CD4-positive, alpha-beta T cell treated with Interleukin-6 at 100 ng/mL for 8 hours (primary cell): Measurements from ENCODE around the gene POTEM.
"Not testable (repeated sequence)": the region's sequence is repeated elsewhere in the genome, so short reads cannot be mapped to it uniquely, and the experiment has no call there.

Experiments used
- DNase-seq: peaks from one replicate; pipeline ENCODE4 v3.0.0-alpha.2; 2020; ENCODE audit warnings: mixed read lengths, low spot score

The POTEM gene

GRCh38 chr14:18967134-18967533, at the start of gene POTEM:
Gene POTEM, plus strand, starts transcription at chr14:18967434. Its CDS starts 52 bp downstream, at chr14:18967486.
- DNase-seq: not testable (repeated sequence)

GRCh38 chr14:18918345-18918744, 48.9 kb upstream of the POTEM start:
- not testable (repeated sequence) for DNase-seq

GRCh38 chr14:18920052-18920451, 47.2 kb upstream of the POTEM start:
- not testable (repeated sequence) for DNase-seq

GRCh38 chr14:18921055-18921701, 46.1 kb upstream of the POTEM start:
- DNase-seq: not testable (repeated sequence)

GRCh38 chr14:18936848-18937247, 30.4 kb upstream of the POTEM start:
- DNase-seq: not testable (repeated sequence)

- DNase-seq: not testable (repeated sequence)
Observed at GRCh38 chr14:18938733-18939132, 28.5 kb upstream of the POTEM start.

GRCh38 chr14:18949939-18950338, 17.3 kb upstream of the POTEM start:
- DNase-seq: not testable (repeated sequence)

- DNase-seq: not testable (repeated sequence)
Observed at GRCh38 chr14:18953085-18953484, 14.1 kb upstream of the POTEM start.

GRCh38 chr14:18955816-18956215, 11.4 kb upstream of the POTEM start:
- not testable (repeated sequence) for DNase-seq

- DNase-seq: not testable (repeated sequence)
Observed at GRCh38 chr14:18961576-18961975, 5.7 kb upstream of the POTEM start.

GRCh38 chr14:18962143-18962542, 5.1 kb upstream of the POTEM start:
- not testable (repeated sequence) for DNase-seq

- not testable (repeated sequence) for DNase-seq
Observed at GRCh38 chr14:18963276-18963675, 4.0 kb upstream of the POTEM start.

GRCh38 chr14:18964878-18965277, 2.4 kb upstream of the POTEM start:
- not testable (repeated sequence) for DNase-seq

GRCh38 chr14:19002566-19002965, 35.3 kb downstream of the POTEM start:
- not testable (repeated sequence) for DNase-seq

GRCh38 chr14:19006490-19006889, 39.3 kb downstream of the POTEM start:
- DNase-seq: not testable (repeated sequence)

- DNase-seq: not testable (repeated sequence)
Observed at GRCh38 chr14:19007678-19008077, 40.4 kb downstream of the POTEM start.

- DNase-seq: not testable (repeated sequence)
Observed at GRCh38 chr14:19011029-19011428, 43.8 kb downstream of the POTEM start.

- DNase-seq: not testable (repeated sequence)
Observed at GRCh38 chr14:19011703-19012102, 44.5 kb downstream of the POTEM start.

GRCh38 chr14:19015185-19015584, 48.0 kb downstream of the POTEM start:
- DNase-seq: not testable (repeated sequence)

- not testable (repeated sequence) for DNase-seq
Observed at GRCh38 chr14:19025080-19025589, 57.9 kb downstream of the POTEM start.

GRCh38 chr14:19026649-19027351, 59.6 kb downstream of the POTEM start:
- not testable (repeated sequence) for DNase-seq

GRCh38 chr14:19027895-19028294, 60.7 kb downstream of the POTEM start:
- not testable (repeated sequence) for DNase-seq

- not testable (repeated sequence) for DNase-seq
Observed at GRCh38 chr14:19036811-19037382, 69.7 kb downstream of the POTEM start.
